ENCODE measurements around the gene CTXN1.
"Not testable (repeated sequence)": the region's sequence is repeated elsewhere in the genome, so short reads cannot be mapped to it uniquely, and the experiment has no call there.

Gene CTXN1

DNA sequence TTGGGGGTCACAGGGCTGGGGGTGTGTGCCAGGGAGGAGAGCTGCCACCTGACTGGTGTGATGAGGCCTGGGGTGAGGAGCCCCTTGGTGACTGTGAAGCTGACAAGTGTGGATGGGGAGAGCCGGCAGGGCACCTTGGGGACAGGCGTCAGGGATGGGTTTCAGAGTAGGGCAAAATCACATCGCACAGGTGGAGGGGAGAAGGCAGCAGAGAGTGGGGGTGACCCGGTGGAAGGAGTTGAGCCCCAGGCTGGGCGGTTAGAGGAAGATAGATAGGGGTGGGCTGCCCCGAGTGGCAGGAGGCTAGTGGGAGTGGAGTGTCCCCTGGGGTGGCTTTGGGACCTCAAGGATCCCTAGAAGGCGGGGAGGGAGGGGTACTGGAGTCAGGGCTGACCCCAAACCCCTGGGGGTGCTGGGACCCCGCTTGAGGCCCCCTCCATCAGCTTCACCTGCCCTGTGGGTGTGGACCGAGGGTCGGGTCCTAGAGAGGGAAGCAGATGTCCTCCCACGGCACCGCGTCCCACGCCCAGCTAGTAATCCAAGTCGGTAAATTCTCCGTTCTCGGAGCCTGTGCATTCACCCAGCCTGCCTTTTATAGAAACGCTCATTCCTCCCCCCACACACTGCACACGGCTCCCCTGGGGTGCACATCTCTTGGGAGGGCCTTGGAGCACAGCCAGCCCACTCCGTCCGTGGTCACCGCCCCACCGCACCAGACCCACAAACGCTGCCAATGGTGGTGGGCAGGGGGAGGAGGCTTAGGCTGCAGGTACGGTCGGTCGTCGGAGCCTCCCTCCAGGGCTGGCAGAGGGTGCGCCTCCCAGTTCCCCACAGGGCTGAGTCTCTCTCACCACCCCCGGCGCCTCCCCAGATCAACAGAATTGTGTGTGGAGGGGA, 2.4 kb downstream of the CTXN1 start:
- H3K4me3 Mint-ChIP-seq = peak overlapping the region; percentile 25
- peaks cover 43% of the 10 kb centered on the region for H3K4me1 Mint-ChIP-seq
- no peaks in the 10 kb centered on the region for H3K9me3 Mint-ChIP-seq
- H3K36me3 Mint-ChIP-seq = peaks cover 20% of the 10 kb centered on the region
- peaks cover 12% of the 10 kb centered on the region for H3K27me3 Mint-ChIP-seq
- peak overlapping the region; percentile 3 for H3K27ac Mint-ChIP-seq
- ATAC-seq = no peak

DNA sequence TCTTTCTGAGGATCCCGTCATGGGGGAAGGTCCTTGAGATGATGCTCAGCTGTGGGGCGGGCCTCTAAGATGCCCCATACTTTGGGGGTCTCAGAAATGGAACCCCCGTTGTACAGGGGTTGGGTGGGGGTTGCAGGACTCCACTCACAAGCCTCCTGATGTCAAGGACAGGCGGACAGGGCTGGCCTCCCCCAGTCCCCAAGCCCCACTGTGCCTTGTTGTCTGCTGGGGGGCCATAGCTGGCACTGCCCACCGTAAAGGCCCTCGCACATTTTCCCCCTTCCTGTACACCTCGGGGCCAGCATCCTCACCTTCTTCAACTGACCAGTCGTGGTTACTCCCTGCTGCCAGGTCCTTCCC, 3.1 kb downstream of the CTXN1 start:
- peaks cover 19% of the 10 kb centered on the region for H3K36me3 Mint-ChIP-seq
- H3K4me1 Mint-ChIP-seq = peaks cover 50% of the 10 kb centered on the region
- peak overlapping the region; percentile 3 for H3K27ac Mint-ChIP-seq
- ATAC-seq = no peak
- H3K9me3 Mint-ChIP-seq = no peaks in the 10 kb centered on the region
- H3K4me3 Mint-ChIP-seq = peak overlapping the region; percentile 25
- H3K27me3 Mint-ChIP-seq = peaks cover 19% of the 10 kb centered on the region

DNA sequence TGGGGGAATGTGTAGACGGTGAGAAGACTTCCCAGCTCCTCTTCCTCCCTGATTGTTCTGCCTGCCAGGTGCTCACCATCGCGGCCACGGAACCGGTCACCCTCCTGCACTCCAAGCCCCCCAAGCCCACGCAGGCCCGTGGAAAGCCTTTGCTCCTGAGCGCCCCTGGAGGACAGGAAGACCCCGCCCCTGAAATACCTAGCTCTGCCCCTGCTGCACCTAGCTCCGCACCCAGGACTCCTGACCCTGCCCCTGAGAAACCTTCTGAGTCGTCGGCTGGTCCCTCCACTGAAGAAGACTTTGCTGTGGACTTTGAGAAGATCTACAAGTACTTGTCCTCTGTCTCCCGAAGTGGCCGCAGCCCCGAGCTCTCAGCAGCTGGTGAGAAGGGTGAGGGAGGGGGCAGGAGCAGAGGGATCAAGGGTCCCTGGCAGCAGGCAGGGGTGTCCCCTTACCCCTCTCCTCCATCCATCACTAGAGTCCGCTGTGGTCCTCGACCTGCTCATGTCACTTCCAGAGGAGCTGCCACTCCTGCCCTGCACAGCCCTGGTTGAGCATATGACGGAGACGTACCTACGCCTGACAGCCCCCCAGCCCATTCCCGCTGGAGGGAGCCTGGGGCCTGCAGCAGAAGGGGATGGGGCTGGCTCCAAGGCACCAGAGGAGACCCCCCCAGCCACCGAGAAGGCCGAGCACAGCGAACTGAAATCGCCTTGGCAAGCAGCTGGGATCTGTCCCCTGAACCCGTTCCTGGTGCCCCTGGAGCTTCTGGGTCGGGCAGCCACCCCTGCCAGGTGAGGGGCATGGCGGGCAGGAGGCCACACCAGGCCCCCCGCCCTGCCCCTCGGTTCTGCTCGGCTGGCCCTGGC, 3.7 kb downstream of the CTXN1 start:
- H3K27ac Mint-ChIP-seq = no peak overlapping the region

DNA sequence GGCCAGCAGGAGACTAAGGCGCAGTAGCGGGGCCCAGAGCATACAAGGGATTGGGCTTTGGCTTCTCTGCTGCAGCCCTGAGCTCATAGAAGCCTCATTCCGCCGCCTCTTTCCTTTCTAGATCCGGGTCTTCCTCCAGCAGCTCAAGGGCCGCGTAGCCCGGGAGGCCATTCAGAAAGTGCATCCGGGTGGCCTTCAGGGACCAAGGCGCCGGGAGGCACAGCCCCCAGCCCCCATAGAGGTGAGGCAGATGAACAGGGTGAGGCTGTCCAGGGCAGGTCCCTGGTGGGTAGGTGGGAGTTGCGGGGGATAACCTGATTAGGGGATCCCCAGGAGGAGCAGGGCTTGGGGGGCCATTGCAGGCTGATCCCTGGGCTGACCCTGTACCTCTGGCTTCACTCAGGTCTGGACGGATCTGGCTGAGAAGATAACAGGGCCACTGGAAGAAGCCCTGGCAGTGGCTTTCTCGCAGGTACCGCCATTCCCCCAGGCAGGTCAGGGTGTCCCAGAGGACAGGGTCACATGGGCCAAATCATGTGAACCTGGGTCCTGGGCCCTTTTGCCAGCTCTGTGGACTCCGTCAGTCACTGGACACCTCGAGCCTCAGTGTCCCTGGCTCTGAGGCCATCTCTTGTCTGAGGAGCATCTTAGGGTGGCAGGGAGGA, 4.5 kb downstream of the CTXN1 start:
- H3K27me3 Mint-ChIP-seq = peaks cover 23% of the 10 kb centered on the region
- ATAC-seq = no peak
- peak overlapping the region; percentile 69 for H3K27ac Mint-ChIP-seq
- peaks cover 57% of the 10 kb centered on the region for H3K4me1 Mint-ChIP-seq
- no peaks in the 10 kb centered on the region for H3K9me3 Mint-ChIP-seq
- peak overlapping the region; percentile 87 for H3K4me3 Mint-ChIP-seq
- peaks cover 15% of the 10 kb centered on the region for H3K36me3 Mint-ChIP-seq

More for the DNA sequence above, 3.7 kb downstream of the CTXN1 start:
- Mint-ChIP-seq H3K27me3 (peaks cover 23% of the 10 kb centered on the region), H3K4me3 (no peak overlapping the region), H3K4me1 (peaks cover 56% of the 10 kb centered on the region), H3K9me3 (no peaks in the 10 kb centered on the region), H3K36me3 (peaks cover 15% of the 10 kb centered on the region)
- ATAC-seq = no peak

DNA sequence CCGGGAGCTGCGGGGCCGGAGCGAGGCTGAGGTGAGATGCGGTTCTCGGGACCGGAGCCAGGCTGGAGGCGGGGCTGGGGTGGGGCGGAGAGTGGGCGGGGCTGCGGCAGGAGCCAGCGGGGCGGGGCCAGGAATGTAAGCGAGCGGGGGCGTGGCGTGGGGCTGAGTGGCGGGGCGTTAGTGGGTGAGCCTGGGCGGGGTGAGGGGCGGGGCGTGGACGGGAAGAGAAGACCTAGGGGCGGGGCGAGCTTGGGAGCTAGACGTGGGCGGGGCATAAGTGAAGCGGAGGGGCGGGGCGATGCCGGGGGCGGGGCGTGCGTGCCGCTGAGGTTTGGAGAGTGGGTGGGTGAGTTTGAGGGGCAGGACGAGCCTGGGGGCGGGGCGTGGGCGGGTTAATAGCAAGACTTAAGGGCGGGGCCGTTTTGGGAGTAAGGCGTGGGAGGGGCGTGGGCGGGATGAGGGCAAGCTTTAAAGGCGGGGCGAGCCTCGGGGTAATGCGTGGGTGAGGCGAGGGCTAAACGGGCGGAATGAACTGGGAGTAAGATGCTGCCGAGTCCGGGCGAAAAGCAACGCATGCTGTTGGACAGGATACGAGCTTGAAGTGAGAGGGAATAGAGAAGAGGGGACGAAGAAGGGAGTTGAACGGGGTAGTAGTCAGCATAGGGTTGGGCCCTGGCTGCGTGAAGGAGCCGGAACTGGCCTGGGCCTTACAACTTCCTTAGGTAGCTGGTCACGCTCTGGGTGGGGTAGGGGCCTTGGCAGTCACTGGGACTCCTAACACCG, 5.2 kb downstream of the CTXN1 start:
- Mint-ChIP-seq H3K4me3 (peak overlapping the region; percentile 87), H3K27me3 (peaks cover 26% of the 10 kb centered on the region), H3K4me1 (peaks cover 58% of the 10 kb centered on the region), H3K9me3 (no peaks in the 10 kb centered on the region), H3K36me3 (peaks cover 15% of the 10 kb centered on the region), H3K27ac (peak overlapping the region; percentile 69)
- peak; percentile 84 for ATAC-seq

DNA sequence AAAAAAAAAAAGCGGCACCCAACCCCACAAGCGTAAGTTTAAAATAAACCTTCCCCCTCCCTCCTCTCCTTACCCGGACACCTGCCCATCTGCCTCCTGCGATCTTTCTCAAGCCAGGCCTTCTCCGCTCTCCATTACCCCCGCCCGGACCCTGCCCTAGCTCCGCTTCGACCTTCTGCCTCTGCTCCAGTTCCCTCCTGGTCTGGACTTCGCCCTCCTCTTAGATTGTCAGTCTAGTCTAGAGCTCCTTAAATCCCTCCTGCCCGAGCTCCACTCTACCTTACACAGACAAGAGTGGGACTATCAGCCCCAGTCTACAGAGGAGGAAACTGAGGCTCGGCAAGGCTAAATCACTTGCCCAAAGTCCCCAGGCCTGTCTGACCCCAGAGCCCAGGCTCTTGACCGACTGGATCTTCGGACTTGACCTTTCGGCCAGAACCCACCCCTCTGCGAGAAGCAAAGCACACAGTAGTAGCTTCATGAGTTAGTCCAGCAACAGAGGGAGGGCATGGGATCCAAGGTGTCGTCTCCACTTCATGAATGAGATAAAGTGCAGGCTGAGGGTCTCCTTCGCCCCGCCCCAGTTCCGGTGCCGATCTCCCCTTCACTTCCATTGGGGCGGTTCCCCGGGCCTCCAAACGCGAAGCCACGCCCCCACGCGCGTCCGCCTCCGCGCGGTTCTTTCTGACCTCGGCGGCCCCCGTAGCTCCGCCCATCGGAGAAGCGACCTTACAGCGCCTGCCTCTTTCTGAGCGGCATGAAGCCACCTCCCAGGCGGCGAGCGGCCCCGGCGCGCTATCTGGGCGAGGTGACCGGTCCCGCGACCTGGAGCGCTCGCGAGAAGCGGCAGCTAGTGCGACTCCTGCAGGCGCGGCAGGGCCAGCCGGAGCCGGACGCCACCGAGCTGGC, 6.1 kb downstream of the CTXN1 start, which contains the start of gene SNAPC2:
Gene SNAPC2 (plus strand): TSS at position 729 of the 909 bp plus-strand sequence. CDS start 29 bp downstream, at position 758.
- Mint-ChIP-seq H3K9me3 (no peaks in the 10 kb centered on the region), H3K4me1 (peaks cover 63% of the 10 kb centered on the region), H3K27me3 (peaks cover 35% of the 10 kb centered on the region), H3K4me3 (peak within 1 kb of the TSS; percentile 87), H3K27ac (peak within 1 kb of the TSS; percentile 69), H3K36me3 (peaks cover 15% of the 10 kb centered on the region)
- ATAC-seq = peak; percentile 82

DNA sequence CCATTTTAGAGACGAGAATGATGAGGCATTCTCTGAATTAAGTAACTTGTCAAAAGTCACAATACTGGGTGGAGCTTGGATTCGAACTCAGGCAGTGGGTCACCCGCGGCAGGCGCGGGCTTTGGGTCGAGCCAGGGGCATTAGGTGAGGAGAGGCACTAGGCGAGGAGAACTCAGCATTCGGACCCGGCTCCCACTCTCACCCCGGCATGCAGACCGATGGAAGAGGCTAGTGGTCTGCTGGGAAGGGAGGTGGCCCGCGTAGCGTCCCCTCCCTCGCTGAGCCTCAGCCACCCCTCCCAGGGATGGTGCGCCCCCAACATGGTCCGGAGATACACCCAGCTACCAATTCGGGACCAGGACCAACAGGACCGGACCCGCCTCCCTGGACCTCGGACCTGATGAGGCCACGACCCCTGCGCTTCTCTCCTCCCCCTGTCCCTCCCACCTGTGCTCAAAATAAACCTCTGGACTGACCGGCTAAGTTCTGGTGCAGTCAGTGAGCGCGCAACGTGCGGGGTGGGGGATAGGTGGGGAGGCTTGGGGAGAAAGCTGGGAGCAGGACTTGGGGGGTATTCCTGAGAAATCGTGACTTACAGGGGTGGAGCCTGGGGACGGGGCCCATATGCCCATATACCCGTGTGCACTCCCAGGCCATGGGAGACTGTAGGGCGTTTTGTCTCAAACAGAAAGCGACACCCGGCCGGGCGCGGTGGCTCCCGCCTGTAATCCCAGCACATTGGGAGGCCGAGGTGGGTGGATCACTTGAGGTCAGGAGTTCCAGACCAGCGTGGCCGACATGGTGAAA, 7.1 kb downstream of the CTXN1 start:
- H3K27me3 Mint-ChIP-seq = peaks cover 45% of the 10 kb centered on the region

DNA sequence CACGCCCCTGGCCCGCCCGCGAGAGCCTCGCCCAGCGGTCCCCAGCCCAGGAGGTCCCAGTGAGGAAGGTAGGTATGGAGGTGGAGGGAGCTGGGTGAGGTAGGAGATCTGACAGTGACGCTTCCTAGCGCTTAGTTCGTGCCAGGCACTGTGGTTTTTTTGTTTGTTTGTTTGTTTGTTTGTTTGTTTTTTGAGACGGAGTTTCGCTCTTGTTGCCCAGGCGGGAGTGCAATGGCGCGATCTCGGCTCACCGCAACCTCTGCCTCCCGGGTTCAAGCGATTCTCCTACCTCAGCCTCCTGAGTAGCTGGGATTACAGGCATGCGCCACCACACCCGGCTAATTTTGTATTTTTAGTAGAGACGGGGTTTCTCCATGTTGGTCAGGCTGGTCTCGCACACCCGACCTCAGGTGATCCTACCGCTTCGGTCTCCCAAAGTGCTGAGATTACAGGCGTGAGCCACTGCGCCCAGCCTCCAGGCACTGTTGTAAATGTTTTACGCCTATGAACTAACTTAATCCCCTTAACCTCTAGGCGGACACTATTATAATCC, 7.8 kb downstream of the CTXN1 start:
- Mint-ChIP-seq H3K27me3 (peaks cover 46% of the 10 kb centered on the region), H3K36me3 (peaks cover 19% of the 10 kb centered on the region), H3K4me3 (peak overlapping the region; percentile 49), H3K4me1 (peaks cover 60% of the 10 kb centered on the region)
- H3K9me3 Mint-ChIP-seq, H3K27ac Mint-ChIP-seq, ATAC-seq: not testable (repeated sequence)

More for the DNA sequence above, 7.1 kb downstream of the CTXN1 start:
- Mint-ChIP-seq H3K4me3 (peak overlapping the region; percentile 87), H3K9me3 (no peaks in the 10 kb centered on the region), H3K27ac (no peak overlapping the region), H3K4me1 (peaks cover 63% of the 10 kb centered on the region), H3K36me3 (peaks cover 15% of the 10 kb centered on the region)
- no peak for ATAC-seq

DNA sequence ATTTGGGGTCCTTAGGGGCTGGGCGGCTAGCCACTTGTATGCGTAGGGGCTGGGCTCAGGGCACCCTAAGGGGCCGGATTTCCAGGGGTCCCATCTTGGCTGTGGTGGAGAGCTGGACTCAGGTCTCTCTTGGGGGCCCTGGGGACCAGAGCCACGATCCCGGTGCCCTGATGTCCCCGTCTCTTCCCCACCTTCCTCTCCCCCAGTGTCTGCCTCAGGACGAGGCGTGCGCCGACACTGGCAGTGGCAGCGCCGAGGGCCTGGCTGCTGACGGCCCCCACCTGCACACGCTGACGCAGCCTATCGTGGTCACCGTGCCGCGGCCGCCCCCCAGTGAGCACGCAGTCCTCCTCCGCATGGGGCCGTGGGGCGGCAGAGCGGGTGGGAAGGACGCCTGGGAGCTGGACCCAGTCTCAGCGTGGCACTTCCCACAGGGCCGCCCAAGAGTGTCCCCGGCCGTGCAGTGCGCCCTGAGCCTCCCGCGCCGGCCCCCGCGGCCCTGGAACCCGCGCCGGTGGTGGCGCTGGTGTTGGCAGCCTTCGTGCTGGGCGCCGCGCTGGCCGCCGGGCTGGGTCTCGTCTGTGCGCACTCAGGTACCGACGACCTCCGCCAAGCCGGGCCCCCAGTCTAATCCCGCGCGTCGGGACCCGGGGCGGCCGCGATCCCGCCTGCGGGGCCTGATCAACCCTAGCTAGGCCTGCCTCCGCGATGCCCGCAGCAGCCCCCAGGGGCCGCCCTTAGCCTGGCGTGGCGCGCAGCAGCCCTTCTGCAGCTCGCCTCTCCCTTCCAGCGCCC, 8.5 kb downstream of the CTXN1 start:
- Mint-ChIP-seq H3K27me3 (peaks cover 46% of the 10 kb centered on the region), H3K4me3 (peak overlapping the region; percentile 64), H3K36me3 (peaks cover 21% of the 10 kb centered on the region), H3K27ac (no peak overlapping the region), H3K9me3 (no peaks in the 10 kb centered on the region), H3K4me1 (peaks cover 63% of the 10 kb centered on the region)
- ATAC-seq = no peak

DNA sequence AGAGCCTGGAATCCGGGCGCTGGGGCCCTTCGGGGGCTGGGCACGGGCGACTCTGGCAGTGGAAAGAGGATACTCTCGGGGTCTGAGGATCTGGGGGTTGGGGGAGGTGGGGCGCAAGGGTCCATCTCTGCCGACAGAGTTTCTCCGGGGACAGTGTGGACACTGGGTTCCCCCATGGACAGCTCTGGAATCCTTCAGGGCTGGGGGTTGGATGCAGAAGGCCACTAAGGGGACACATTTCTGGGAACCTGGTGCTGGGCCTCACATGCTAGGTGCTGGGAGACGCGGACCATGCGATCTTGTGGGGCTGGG, 9.0 kb downstream of the CTXN1 start:
- Mint-ChIP-seq H3K27me3 (peaks cover 46% of the 10 kb centered on the region), H3K36me3 (peaks cover 20% of the 10 kb centered on the region), H3K4me1 (peaks cover 59% of the 10 kb centered on the region), H3K4me3 (peak overlapping the region; percentile 64), H3K9me3 (no peaks in the 10 kb centered on the region), H3K27ac (no peak overlapping the region)
- ATAC-seq = no peak

DNA sequence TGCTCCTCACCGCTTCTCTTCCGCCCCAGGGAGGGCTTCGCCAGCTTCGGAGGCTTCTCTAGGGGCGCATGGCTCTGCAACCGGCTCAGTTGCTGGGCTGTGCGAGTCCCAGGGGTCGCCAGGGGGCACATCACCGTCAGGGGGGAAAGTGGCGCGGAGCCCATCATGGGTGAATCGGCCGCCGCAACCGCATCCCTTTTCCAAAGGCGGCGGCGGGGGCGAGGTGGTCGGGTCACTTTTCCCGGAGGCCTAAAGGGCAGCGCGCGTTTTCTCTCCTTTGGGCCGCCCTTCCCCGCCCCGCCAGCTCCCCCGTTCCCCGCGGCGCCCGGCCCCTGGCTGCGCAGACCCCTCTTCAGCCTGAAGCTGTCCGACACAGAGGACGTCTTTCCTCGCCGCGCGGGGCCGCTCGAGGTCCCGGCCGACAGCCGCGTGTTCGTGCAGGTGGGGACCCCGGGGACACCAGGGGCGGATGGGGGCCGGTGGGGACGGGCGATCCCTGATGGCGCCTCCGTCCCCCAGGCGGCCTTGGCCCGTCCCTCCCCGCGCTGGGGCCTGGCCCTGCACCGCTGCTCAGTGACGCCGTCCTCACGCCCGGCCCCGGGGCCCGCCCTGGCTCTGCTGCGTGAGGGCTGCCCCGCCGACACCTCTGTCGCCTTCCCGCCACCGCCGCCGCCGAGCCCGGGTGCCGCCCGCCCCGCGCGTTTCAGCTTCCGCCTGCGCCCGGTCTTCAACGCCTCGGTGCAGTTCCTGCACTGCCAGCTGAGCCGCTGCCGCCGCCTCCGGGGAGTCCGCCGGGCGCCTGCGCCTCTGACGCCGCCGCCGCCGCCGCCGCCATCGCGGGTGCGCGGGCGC, 9.6 kb downstream of the CTXN1 start:
- Mint-ChIP-seq H3K9me3 (no peaks in the 10 kb centered on the region), H3K4me1 (peaks cover 53% of the 10 kb centered on the region), H3K36me3 (peaks cover 24% of the 10 kb centered on the region), H3K4me3 (peak overlapping the region; percentile 64), H3K27me3 (peaks cover 46% of the 10 kb centered on the region), H3K27ac (no peak overlapping the region)
- ATAC-seq = no peak
